Activated naive CD4-positive, alpha-beta T cell treated with anti-CD3 and anti-CD28 coated beads for 36 hours (primary cell): ENCODE measurements around the gene FGF12. TPM values are rescaled to one million over a fixed set of nuclear protein-coding genes. Genes with fewer than 3 reads are reported as not detected.

Source experiments
- CTCF ChIA-PET: fragments of 350-600 bp; sonication (Branson Sonifier 250); formaldehyde crosslinking; loops from one replicate; lab custom pipeline; 2021; ENCODE audit warnings: antibody characterized with exemption; lab: Charles Lee
- DNase-seq: peaks from one replicate; pipeline ENCODE4 v3.0.0-alpha.2; 2020
- H3K27ac Mint-ChIP-seq: one replicate; pipeline ENCODE4 v1.8.0; 2021; ENCODE audit warnings: mild to moderate bottlenecking, mixed read lengths
- H3K27me3 Mint-ChIP-seq: one replicate; pipeline ENCODE4 v1.8.0; 2021; ENCODE audit warnings: low read depth, mixed read lengths
- H3K36me3 Mint-ChIP-seq: one replicate; pipeline ENCODE4 v1.8.0; 2021; ENCODE audit warnings: low read depth, mixed read lengths
- H3K4me1 Mint-ChIP-seq: one replicate; pipeline ENCODE4 v1.8.0; 2021; ENCODE audit warnings: low read depth, mixed read lengths
- H3K4me3 Mint-ChIP-seq: one replicate; pipeline ENCODE4 v1.8.0; 2021; ENCODE audit warnings: mild to moderate bottlenecking, moderate library complexity, mixed read lengths
- H3K9me3 Mint-ChIP-seq: one replicate; pipeline ENCODE4 v1.8.0; 2021; ENCODE audit warnings: mixed read lengths
- intact Hi-C: fragments of 100-400 bp; cut with micrococcal nuclease; formaldehyde crosslinking; loops from one replicate; pipeline ENCODE4 v1.15.1; 2023
- total RNA-seq, 2 experiments: library from RNA; stranded (reverse); gene quantifications; one replicate each; pipeline ENCODE4 v1.2.3, GENCODE V29; 2021

Gene FGF12
- total RNA-seq, 2 experiments from 2014 or later, result not detected

DNA sequence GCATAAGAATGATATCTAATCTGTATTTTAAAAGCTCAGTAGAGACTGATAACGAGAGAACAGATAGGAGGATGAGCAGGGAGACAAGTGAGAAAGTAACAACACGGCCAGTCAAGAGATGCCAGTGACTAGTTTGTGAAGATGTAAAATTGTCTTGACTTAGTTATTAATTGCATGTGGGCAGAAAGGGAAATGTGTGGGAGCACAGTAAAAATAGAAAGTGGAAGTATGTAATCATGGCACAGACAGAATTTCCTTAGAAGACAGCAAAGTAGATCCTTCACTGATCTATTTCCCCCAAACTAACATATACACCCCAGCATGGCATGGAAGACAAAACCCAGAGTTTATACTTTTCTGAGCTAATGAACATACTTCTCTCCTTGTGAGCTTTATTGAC lies 344.5 kb downstream of the FGF12 start:
- CTCF ChIA-PET, result no interaction called here
- H3K4me3 Mint-ChIP-seq, result no peak overlapping the region
- H3K9me3 Mint-ChIP-seq, result no peaks in the 10 kb centered on the region

DNA sequence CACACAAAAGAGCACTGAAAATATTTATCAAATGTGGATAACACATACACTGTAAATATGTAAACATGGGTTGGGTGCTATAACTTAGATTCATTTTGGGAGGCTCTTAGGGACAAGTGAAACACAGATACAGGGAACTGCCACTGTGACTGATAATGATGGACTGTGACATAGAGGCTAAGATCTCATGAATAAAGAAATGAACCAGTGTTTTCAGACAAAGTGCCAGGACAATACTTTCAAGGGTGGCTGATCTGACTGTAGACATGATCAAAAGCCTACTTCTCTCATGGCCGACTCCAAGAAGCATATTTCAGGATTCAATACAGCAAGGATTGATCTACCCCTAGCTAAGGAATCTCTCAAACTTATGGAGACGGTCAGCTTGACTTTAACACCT lies 353.8 kb downstream of the FGF12 start:
- Mint-ChIP-seq H3K27me3 (no peaks in the 10 kb centered on the region), H3K36me3 (no peaks in the 10 kb centered on the region), H3K9me3 (no peaks in the 10 kb centered on the region), H3K4me3 (no peak overlapping the region), H3K27ac (no peak overlapping the region), H3K4me1 (no peaks in the 10 kb centered on the region)
- intact Hi-C loops, result no loop called here
- CTCF ChIA-PET, result no interaction called here
- DNase-seq, result no peak

More for the DNA sequence above, 344.5 kb downstream of the FGF12 start:
- no peaks in the 10 kb centered on the region for H3K36me3 Mint-ChIP-seq
- no peak for DNase-seq
- no peaks in the 10 kb centered on the region for H3K4me1 Mint-ChIP-seq
- no peak overlapping the region for H3K27ac Mint-ChIP-seq
- intact Hi-C loops, result no loop called here
- H3K27me3 Mint-ChIP-seq, result peaks cover 6% of the 10 kb centered on the region

DNA sequence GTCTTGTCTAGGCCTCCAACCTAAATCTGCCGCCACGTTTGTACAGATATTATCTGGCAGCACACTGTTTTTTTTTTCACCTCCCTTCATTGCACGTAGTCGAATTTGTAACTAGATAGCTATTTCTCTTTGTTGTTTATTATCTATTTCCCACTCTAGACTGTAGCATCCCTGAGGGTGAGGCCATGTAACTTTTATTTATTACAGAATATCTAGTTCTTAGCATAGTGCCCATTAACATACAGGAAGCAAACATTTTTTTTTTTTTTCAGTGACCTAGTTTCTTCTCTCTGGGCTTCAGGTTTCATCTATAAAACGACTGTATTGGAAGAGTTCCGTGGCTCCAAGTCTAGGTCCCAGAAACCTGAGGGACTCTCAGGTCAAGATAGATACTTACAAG lies 354.3 kb downstream of the FGF12 start:
- H3K27me3 Mint-ChIP-seq, result no peaks in the 10 kb centered on the region
- no peaks in the 10 kb centered on the region for H3K4me1 Mint-ChIP-seq
- H3K27ac Mint-ChIP-seq, result no peak overlapping the region
- CTCF ChIA-PET, result no interaction called here
- no peaks in the 10 kb centered on the region for H3K36me3 Mint-ChIP-seq
- no peak overlapping the region for H3K4me3 Mint-ChIP-seq
- DNase-seq, result no peak
- no peaks in the 10 kb centered on the region for H3K9me3 Mint-ChIP-seq
- intact Hi-C loops, result no loop called here

DNA sequence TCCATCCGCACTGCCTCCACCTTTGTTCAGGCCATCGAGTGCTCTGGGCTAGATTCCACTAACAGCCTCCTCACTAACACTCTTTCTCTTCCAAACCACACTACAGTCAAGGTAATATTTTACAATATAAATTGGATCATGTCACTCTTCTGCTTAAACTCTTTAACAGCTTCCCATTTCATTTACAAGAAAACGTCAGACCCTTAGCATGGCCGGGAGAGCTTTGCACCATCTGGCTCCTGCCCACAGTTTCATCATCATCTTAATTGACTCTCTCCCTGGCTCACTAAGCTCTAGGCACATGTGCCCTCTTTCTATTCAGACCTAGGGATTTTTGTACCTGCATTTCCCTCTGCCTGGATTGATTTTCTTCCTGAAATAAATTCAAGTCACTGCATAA lies 354.7 kb downstream of the FGF12 start:
- CTCF ChIA-PET, result no interaction called here

GRCh38 chr3:192371870-192372400 lies 355.4 kb downstream of the FGF12 start:
- no peaks in the 10 kb centered on the region for H3K9me3 Mint-ChIP-seq
- no peaks in the 10 kb centered on the region for H3K36me3 Mint-ChIP-seq
- DNase-seq, result no peak
- no peak overlapping the region for H3K4me3 Mint-ChIP-seq
- H3K4me1 Mint-ChIP-seq, result no peaks in the 10 kb centered on the region
- no peak overlapping the region for H3K27ac Mint-ChIP-seq
- CTCF ChIA-PET, result no interaction called here
- intact Hi-C loops, result no loop called here
- no peaks in the 10 kb centered on the region for H3K27me3 Mint-ChIP-seq

More for the DNA sequence above, 354.7 kb downstream of the FGF12 start:
- no peak overlapping the region for H3K4me3 Mint-ChIP-seq
- H3K27me3 Mint-ChIP-seq, result no peaks in the 10 kb centered on the region
- H3K36me3 Mint-ChIP-seq, result no peaks in the 10 kb centered on the region
- no peak for DNase-seq
- H3K4me1 Mint-ChIP-seq, result no peaks in the 10 kb centered on the region
- no peak overlapping the region for H3K27ac Mint-ChIP-seq
- no peaks in the 10 kb centered on the region for H3K9me3 Mint-ChIP-seq
- intact Hi-C loops, result no loop called here

- Mint-ChIP-seq H3K9me3 (no peaks in the 10 kb centered on the region), H3K27me3 (peaks cover 2% of the 10 kb centered on the region), H3K36me3 (no peaks in the 10 kb centered on the region), H3K4me1 (no peaks in the 10 kb centered on the region), H3K27ac (no peak overlapping the region), H3K4me3 (no peak overlapping the region)
- DNase-seq, result no peak
- intact Hi-C loops, result no loop called here
- CTCF ChIA-PET, result interaction anchor here (0.7 to 0.9 kb wide), 2 partner anchors 66 to 77 kb away, joined by 3 to 4 read pairs; no protein-coding TSS in a partner anchor
These were observed 359.7 kb downstream of the FGF12 start for GRCh38 chr3:192367616-192368015.

- peaks cover 2% of the 10 kb centered on the region for H3K27me3 Mint-ChIP-seq
- no peak overlapping the region for H3K4me3 Mint-ChIP-seq
- CTCF ChIA-PET, result interaction anchor here (0.9 kb wide), 1 partner anchor 78 kb away, joined by 3 read pairs; no protein-coding TSS in a partner anchor
- H3K4me1 Mint-ChIP-seq, result no peaks in the 10 kb centered on the region
- H3K27ac Mint-ChIP-seq, result no peak overlapping the region
- H3K9me3 Mint-ChIP-seq, result no peaks in the 10 kb centered on the region
- no peak for DNase-seq
- intact Hi-C loops, result no loop called here
- H3K36me3 Mint-ChIP-seq, result no peaks in the 10 kb centered on the region
These were observed 360.4 kb downstream of the FGF12 start for GRCh38 chr3:192366916-192367315.

- Mint-ChIP-seq H3K36me3 (no peaks in the 10 kb centered on the region), H3K27ac (no peak overlapping the region), H3K4me1 (no peaks in the 10 kb centered on the region), H3K9me3 (no peaks in the 10 kb centered on the region), H3K27me3 (peaks cover 2% of the 10 kb centered on the region), H3K4me3 (no peak overlapping the region)
- DNase-seq, result no peak
- intact Hi-C loops, result no loop called here
- CTCF ChIA-PET, result no interaction called here
These were observed 361.8 kb downstream of the FGF12 start for GRCh38 chr3:192365571-192365970.

GRCh38 chr3:192364316-192364715 lies 363.0 kb downstream of the FGF12 start:
- no peaks in the 10 kb centered on the region for H3K4me1 Mint-ChIP-seq
- CTCF ChIA-PET, result no interaction called here
- peaks cover 2% of the 10 kb centered on the region for H3K27me3 Mint-ChIP-seq
- H3K27ac Mint-ChIP-seq, result no peak overlapping the region
- no peak overlapping the region for H3K4me3 Mint-ChIP-seq
- no peak for DNase-seq
- no peaks in the 10 kb centered on the region for H3K36me3 Mint-ChIP-seq
- no peaks in the 10 kb centered on the region for H3K9me3 Mint-ChIP-seq
- intact Hi-C loops, result no loop called here

- H3K9me3 Mint-ChIP-seq, result no peaks in the 10 kb centered on the region
- intact Hi-C loops, result no loop called here
- no peak overlapping the region for H3K27ac Mint-ChIP-seq
- no peaks in the 10 kb centered on the region for H3K4me1 Mint-ChIP-seq
- no peak for DNase-seq
- H3K36me3 Mint-ChIP-seq, result no peaks in the 10 kb centered on the region
- CTCF ChIA-PET, result interaction anchor here (0.7 kb wide), 1 partner anchor 1304 kb away, joined by 3 read pairs; no protein-coding TSS in a partner anchor
- no peaks in the 10 kb centered on the region for H3K27me3 Mint-ChIP-seq
- H3K4me3 Mint-ChIP-seq, result no peak overlapping the region
These were observed 372.7 kb downstream of the FGF12 start for GRCh38 chr3:192354687-192355086.

DNA sequence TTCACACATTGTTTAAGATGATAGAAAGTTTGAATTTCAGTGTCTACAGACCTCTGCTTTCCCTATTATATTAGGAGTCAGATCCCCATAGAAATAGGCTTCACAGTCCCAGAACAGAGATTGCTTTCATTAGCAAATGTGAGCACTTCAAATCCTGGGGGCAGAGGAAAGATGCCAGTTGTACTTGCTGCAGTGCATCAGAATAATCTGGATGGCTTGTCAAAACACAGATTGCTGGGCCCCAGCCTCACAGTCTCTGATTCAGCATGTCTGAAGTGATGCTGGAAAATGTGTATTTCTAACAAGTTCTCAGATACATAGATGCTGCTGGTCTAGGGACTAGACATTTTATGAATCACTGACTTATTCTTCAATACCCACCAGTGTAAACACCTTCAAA lies 375.2 kb downstream of the FGF12 start:
- Mint-ChIP-seq H3K27me3 (no peaks in the 10 kb centered on the region), H3K4me3 (no peak overlapping the region), H3K27ac (no peak overlapping the region), H3K36me3 (no peaks in the 10 kb centered on the region), H3K9me3 (no peaks in the 10 kb centered on the region), H3K4me1 (no peaks in the 10 kb centered on the region)
- CTCF ChIA-PET, result no interaction called here
- no peak for DNase-seq
- intact Hi-C loops, result no loop called here

GRCh38 chr3:192351441-192351840 lies 375.9 kb downstream of the FGF12 start:
- no peak for DNase-seq
- Mint-ChIP-seq H3K4me3 (no peak overlapping the region), H3K27me3 (no peaks in the 10 kb centered on the region), H3K9me3 (no peaks in the 10 kb centered on the region), H3K4me1 (no peaks in the 10 kb centered on the region), H3K36me3 (no peaks in the 10 kb centered on the region), H3K27ac (no peak overlapping the region)
- intact Hi-C loops, result no loop called here
- CTCF ChIA-PET, result no interaction called here

GRCh38 chr3:192340031-192340430 lies 387.3 kb downstream of the FGF12 start:
- no peaks in the 10 kb centered on the region for H3K4me1 Mint-ChIP-seq
- no peaks in the 10 kb centered on the region for H3K27me3 Mint-ChIP-seq
- no peak overlapping the region for H3K27ac Mint-ChIP-seq
- intact Hi-C loops, result no loop called here
- no peak for DNase-seq
- H3K9me3 Mint-ChIP-seq, result peaks cover 1% of the 10 kb centered on the region
- CTCF ChIA-PET, result no interaction called here
- H3K36me3 Mint-ChIP-seq, result no peaks in the 10 kb centered on the region
- H3K4me3 Mint-ChIP-seq, result no peak overlapping the region
